ENCODE data around the gene PRKAR2A.

DNA sequence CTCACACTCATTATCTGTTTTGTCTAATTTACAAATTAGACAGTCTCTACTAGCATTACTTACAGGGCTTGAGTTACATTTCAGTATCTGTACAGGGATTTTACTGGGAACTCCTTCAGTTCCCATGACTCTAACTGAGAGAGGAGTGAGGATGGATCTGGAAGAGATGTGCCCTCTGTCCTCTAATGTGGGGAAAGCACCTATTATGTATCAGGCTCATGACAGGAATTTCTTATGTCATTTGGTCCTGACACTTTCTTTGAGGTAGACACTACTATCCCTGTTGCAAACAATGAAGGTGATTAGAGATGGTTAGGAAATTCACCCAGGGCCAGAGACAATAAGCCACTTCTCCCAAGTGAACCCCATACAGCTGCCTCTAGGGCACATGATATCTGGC lies 151.1 kb downstream of the PRKAR2A start:
- TF ChIP-seq MYC (IDR thresholded peaks at IDR 0.05; ENCODE audit: low read depth, low read length), result no peak
- no peak for TF ChIP-seq POLR2A (IDR thresholded peaks at IDR 0.05; ENCODE audit: extremely low read depth, insufficient read length)
- TF ChIP-seq, protein P1, sequence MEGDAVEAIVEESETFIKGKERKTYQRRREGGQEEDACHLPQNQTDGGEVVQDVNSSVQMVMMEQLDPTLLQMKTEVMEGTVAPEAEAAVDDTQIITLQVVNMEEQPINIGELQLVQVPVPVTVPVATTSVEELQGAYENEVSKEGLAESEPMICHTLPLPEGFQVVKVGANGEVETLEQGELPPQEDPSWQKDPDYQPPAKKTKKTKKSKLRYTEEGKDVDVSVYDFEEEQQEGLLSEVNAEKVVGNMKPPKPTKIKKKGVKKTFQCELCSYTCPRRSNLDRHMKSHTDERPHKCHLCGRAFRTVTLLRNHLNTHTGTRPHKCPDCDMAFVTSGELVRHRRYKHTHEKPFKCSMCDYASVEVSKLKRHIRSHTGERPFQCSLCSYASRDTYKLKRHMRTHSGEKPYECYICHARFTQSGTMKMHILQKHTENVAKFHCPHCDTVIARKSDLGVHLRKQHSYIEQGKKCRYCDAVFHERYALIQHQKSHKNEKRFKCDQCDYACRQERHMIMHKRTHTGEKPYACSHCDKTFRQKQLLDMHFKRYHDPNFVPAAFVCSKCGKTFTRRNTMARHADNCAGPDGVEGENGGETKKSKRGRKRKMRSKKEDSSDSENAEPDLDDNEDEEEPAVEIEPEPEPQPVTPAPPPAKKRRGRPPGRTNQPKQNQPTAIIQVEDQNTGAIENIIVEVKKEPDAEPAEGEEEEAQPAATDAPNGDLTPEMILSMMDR (IDR thresholded peaks at IDR 0.05; ENCODE audit: low read depth, low read length), result no peak
